ENCODE results near the gene NEB. TPM values are rescaled to one million over a fixed set of nuclear protein-coding genes. Genes with fewer than 3 reads are reported as not detected.

NEB gene
- polyA plus RNA-seq, 1 of the 3 experiments (the other 2 are of a cell fraction): 0.02 TPM

DNA sequence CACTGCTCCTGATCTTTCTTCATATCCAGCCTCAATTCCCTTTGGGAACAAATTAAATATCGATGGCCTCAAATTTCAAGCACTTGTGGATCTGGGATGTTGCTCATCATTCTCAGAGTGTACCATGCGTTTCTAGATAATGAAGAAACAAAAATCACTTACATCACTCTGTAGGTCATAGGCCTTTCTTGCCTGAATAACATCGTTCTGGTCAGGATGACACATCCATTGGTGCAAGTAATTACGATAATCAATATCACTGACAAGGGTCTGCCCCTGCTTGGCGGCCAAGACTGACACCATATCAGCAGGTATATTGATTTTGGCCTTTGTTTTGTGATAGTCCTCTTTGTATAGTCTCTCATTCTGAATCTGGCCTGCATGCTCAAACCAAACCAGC lies 167.3 kb downstream of the NEB start (continued):
- TF ChIP-seq GABPA (IDR thresholded peaks at IDR 0.05; ENCODE audit: low read depth) (no peak), FOSL2 (IDR thresholded peaks at IDR 0.05; ENCODE audit: borderline replicate concordance, low read depth) (no peak), ELF1 (IDR thresholded peaks at IDR 0.05) (no peak), MEF2A (IDR thresholded peaks at IDR 0.05; ENCODE audit: borderline replicate concordance, low read depth) (no peak), SIN3A (IDR thresholded peaks at IDR 0.05; ENCODE audit: borderline replicate concordance, low read depth, low read length) (no peak), SMC3 (IDR thresholded peaks at IDR 0.05; ENCODE audit: low read depth, low read length) (no peak)
- TF ChIP-seq, protein P1, sequence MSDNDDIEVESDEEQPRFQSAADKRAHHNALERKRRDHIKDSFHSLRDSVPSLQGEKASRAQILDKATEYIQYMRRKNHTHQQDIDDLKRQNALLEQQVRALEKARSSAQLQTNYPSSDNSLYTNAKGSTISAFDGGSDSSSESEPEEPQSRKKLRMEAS (IDR thresholded peaks at IDR 0.05; ENCODE audit: low read depth): no peak

DNA sequence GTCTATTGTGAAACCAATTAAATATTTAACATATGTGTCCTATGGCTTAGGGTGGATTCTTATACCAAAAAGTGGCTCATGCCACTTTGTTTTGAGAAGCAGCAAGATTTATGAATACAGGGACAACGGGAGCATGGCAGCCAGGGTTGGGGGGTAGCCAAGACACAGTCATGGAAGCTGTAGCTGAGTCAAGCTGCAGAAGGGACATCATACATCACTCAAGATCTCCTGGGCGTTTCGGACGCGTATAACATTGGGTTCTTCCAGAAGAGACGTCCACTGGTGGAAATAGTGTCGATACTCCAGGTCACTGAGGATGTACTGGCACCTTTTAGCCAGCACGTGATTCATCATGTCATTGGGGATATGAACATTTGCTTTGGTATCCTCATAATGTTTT lies 171.9 kb downstream of the NEB start:
- WGBS (ENCODE audit: low lambda C conversion rate): 80% methylated on average over 8 of the region's 8 CpGs
- Histone ChIP-seq H3K9me3 (no peaks in the 10 kb centered on the region), H3K36me3 (replicated peaks in 1 of 2; ENCODE audit: control insufficient read depth in 1 of 2, insufficient read depth in 2 of 2, low read length in 1 of 2) (no peaks in the 10 kb centered on the region), H3K79me2 (ENCODE audit: insufficient read depth) (no peaks in the 10 kb centered on the region), H4K20me1 (ENCODE audit: insufficient read depth) (no peaks in the 10 kb centered on the region), H3K27me3 (ENCODE audit: insufficient read depth) (no peaks in the 10 kb centered on the region), H3K4me1 (ENCODE audit: control insufficient read depth in 1 of 2, insufficient read depth in 2 of 2, low read depth in 1 of 2, low read length in 1 of 2) (peaks cover 0 to 6% of the 10 kb centered on the region in 2 experiments; a peak in 2 of 4 replicates), H3K9ac (no peak overlapping the region), H3K4me3 (ENCODE audit: low read depth in 2 of 2, low read length in 1 of 2) (no peak overlapping the region), H3K27ac (ENCODE audit: low read depth in 2 of 2, low read length in 1 of 2) (no peak overlapping the region), H3K4me2 (no peak overlapping the region), H3F3A (replicated peaks; ENCODE audit: insufficient read depth) (no peaks in the 10 kb centered on the region), H2AFZ (ENCODE audit: low read depth) (no peak overlapping the region), H3K9me2 (no peaks in the 10 kb centered on the region)
- no peak for DNase-seq
- TF ChIP-seq MEF2A (IDR thresholded peaks at IDR 0.05; ENCODE audit: borderline replicate concordance, low read depth): no peak
- TF ChIP-seq JUND (IDR thresholded peaks at IDR 0.05): no peak
- no peak for TF ChIP-seq EP300 (IDR thresholded peaks at IDR 0.05; ENCODE audit: borderline replicate concordance in 1 of 2, low read depth in 1 of 2, low read length in 1 of 2)
- TF ChIP-seq TCF12 (IDR thresholded peaks at IDR 0.05): no peak
- TF ChIP-seq, protein P2, sequence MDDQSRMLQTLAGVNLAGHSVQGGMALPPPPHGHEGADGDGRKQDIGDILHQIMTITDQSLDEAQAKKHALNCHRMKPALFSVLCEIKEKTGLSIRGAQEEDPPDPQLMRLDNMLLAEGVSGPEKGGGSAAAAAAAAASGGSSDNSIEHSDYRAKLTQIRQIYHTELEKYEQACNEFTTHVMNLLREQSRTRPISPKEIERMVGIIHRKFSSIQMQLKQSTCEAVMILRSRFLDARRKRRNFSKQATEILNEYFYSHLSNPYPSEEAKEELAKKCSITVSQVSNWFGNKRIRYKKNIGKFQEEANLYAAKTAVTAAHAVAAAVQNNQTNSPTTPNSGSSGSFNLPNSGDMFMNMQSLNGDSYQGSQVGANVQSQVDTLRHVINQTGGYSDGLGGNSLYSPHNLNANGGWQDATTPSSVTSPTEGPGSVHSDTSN (IDR thresholded peaks at IDR 0.05): no peak
- no peak for TF ChIP-seq GATA2 (CRISPR knock-in tag; IDR thresholded peaks at IDR 0.05)
- no peak for TF ChIP-seq RFX5 (IDR thresholded peaks at IDR 0.05; ENCODE audit: low read length)
- no peak for TF ChIP-seq CHD2 (IDR thresholded peaks at IDR 0.05; ENCODE audit: low read length, partially characterized antibody)
- no peak for TF ChIP-seq FOXJ3 (CRISPR knock-in tag; IDR thresholded peaks at IDR 0.05)
- no peak for TF ChIP-seq RXRA (IDR thresholded peaks at IDR 0.05; ENCODE audit: borderline replicate concordance, low read depth)
- no peak for TF ChIP-seq NRF1 (IDR thresholded peaks at IDR 0.05; ENCODE audit: low read depth, low read length)
- TF ChIP-seq POLR2AphosphoS5 (IDR thresholded peaks at IDR 0.05; ENCODE audit: low read depth, low read length): no peak
- TF ChIP-seq, protein P3, sequence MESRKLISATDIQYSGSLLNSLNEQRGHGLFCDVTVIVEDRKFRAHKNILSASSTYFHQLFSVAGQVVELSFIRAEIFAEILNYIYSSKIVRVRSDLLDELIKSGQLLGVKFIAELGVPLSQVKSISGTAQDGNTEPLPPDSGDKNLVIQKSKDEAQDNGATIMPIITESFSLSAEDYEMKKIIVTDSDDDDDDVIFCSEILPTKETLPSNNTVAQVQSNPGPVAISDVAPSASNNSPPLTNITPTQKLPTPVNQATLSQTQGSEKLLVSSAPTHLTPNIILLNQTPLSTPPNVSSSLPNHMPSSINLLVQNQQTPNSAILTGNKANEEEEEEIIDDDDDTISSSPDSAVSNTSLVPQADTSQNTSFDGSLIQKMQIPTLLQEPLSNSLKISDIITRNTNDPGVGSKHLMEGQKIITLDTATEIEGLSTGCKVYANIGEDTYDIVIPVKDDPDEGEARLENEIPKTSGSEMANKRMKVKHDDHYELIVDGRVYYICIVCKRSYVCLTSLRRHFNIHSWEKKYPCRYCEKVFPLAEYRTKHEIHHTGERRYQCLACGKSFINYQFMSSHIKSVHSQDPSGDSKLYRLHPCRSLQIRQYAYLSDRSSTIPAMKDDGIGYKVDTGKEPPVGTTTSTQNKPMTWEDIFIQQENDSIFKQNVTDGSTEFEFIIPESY (IDR thresholded peaks at IDR 0.05; ENCODE audit: borderline replicate concordance, low read depth): no peak
- TF ChIP-seq RCOR1 (IDR thresholded peaks at IDR 0.05; ENCODE audit: low read length): no peak
- TF ChIP-seq, protein P4, sequence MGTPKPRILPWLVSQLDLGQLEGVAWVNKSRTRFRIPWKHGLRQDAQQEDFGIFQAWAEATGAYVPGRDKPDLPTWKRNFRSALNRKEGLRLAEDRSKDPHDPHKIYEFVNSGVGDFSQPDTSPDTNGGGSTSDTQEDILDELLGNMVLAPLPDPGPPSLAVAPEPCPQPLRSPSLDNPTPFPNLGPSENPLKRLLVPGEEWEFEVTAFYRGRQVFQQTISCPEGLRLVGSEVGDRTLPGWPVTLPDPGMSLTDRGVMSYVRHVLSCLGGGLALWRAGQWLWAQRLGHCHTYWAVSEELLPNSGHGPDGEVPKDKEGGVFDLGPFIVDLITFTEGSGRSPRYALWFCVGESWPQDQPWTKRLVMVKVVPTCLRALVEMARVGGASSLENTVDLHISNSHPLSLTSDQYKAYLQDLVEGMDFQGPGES (IDR thresholded peaks at IDR 0.05; ENCODE audit: low read depth, low read length): no peak
- CTCF ChIA-PET: interaction anchor here (1.7 kb wide), 1 partner anchor 9 kb away, joined by 4 read pairs; no protein-coding TSS in a partner anchor
- POLR2A ChIA-PET: no interaction called here

Data from SK-N-SH (cell line).